Neural progenitor cell (in vitro differentiated cells): ENCODE measurements around the gene MAPRE3.

Source experiments
- EZH2 ChIP-seq: fragments of 200-600 bp; sonication (generic); IDR thresholded peaks from 2 replicates; pipeline ENCODE4 v1.6.1; 2017; ENCODE audit warnings: antibody characterized with exemption, mild to moderate bottlenecking, moderate library complexity
- TF ChIP-seq, protein P1 (sequence below): fragments of 200-600 bp; sonication (generic); IDR thresholded peaks from 2 replicates; pipeline ENCODE4 v1.5.1; 2017; ENCODE audit warnings: antibody characterized with exemption, mild to moderate bottlenecking

DNA sequence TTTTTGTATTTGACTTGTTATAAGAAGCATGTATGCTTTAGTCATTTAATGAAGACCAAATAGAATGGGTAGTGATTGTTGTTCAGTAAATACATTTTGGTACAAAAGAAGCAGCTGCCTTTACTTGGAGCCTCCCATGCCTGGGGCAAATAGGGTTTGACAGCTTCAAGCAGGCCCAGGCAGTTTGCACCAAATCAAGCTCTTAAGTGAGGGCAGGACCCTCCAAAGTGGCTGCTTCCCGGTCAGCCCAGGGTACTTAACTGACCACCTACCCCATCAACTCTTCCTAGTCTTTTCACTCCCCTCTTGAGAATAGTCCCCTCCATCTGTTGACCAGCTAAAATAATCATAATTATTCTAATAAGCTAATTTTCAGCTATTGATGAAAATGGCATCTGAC lies 5.2 kb downstream of the MAPRE3 start:
- TF ChIP-seq, protein P1, sequence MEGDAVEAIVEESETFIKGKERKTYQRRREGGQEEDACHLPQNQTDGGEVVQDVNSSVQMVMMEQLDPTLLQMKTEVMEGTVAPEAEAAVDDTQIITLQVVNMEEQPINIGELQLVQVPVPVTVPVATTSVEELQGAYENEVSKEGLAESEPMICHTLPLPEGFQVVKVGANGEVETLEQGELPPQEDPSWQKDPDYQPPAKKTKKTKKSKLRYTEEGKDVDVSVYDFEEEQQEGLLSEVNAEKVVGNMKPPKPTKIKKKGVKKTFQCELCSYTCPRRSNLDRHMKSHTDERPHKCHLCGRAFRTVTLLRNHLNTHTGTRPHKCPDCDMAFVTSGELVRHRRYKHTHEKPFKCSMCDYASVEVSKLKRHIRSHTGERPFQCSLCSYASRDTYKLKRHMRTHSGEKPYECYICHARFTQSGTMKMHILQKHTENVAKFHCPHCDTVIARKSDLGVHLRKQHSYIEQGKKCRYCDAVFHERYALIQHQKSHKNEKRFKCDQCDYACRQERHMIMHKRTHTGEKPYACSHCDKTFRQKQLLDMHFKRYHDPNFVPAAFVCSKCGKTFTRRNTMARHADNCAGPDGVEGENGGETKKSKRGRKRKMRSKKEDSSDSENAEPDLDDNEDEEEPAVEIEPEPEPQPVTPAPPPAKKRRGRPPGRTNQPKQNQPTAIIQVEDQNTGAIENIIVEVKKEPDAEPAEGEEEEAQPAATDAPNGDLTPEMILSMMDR = no peak
- TF ChIP-seq EZH2 = no peak
